GM12878 (cell line): ENCODE results near the gene MLXIP. TPM values are rescaled to one million over a fixed set of nuclear protein-coding genes. Genes with fewer than 3 reads are reported as not detected.

Experiments
- polyA plus RNA-seq, 11 experiments: library from polyadenylated mRNA; depleted of rRNA in 4 of 11; unstranded in 6 of 11; stranded (reverse) in 5 of 11; fragments of >200 nt; fragmentation: Nextera tagmentation in 4 of 11; fragmentation: Illumina TruSeq in 1 of 11; extraction: Ambion mirVana in 4 of 11; extraction: Trizol in 1 of 11; gene quantifications; 1 replicate in 1 of 11; 2 replicates in 10 of 11; pipeline versions ENCODE4 v1.2.1 to v1.2.3, GENCODE V29; 2011 to 2016; ENCODE audit warnings: inconsistent platforms in 2 of 11, missing spikeins in 2 of 11, low read depth in 1 of 11
- total RNA-seq, 4 experiments: library from RNA; depleted of rRNA in 3 of 4; stranded (reverse); fragments of >200 nt in 3 of 4; fragmentation: Illumina TruSeq in 1 of 4; extraction: Trizol in 1 of 4; gene quantifications; 2 replicates each; pipeline versions ENCODE4 v1.2.1 to v1.2.3, GENCODE V29; 2013 to 2021

The MLXIP gene
- total and polyA plus RNA-seq, 10 of the 15 experiments (the other 5 are each of a cell fraction or from before 2014, with no cell fraction given): 1.1 to 23.7 (median 7.0) TPM

Other genes starting within 250 kb of the MLXIP start
Only the 7 nearest of the 9 such genes appear.
- gene CFAP251, start 160.2 kb upstream of the MLXIP start, total RNA-seq (2014; rRNA removed): 0.79 and 1.6 TPM in 2 replicates
- 0.37 and 0.72 TPM in 2 replicates for gene CFAP251, start 160.2 kb upstream of the MLXIP start, total RNA-seq (2014; rRNA removed; fragmentation: Illumina TruSeq; extraction: Trizol)
- 0.85 and 0.97 TPM in 2 replicates for gene CFAP251, start 160.2 kb upstream of the MLXIP start, total RNA-seq (2021)
- gene CFAP251, start 160.2 kb upstream of the MLXIP start, polyA plus RNA-seq (2011; rRNA removed): 0.10 and 0.23 TPM in 2 replicates
- 0.72 and 1.2 TPM in 2 replicates for gene CFAP251, start 160.2 kb upstream of the MLXIP start, polyA plus RNA-seq (2014; fragmentation: Illumina TruSeq; extraction: Trizol)
- gene CFAP251, start 160.2 kb upstream of the MLXIP start, polyA plus RNA-seq (2014; fragmentation: Nextera tagmentation; extraction: Ambion mirVana): under 1 TPM; 0.27 to 0.42 TPM
- gene CFAP251, start 160.2 kb upstream of the MLXIP start, polyA plus RNA-seq (2014; rRNA removed): 0.48 and 0.95 TPM in 2 replicates
- gene CFAP251, start 160.2 kb upstream of the MLXIP start, polyA plus RNA-seq (2016; fragmentation: Nextera tagmentation; extraction: Ambion mirVana): under 1 TPM; 0.11 to 0.57 TPM
- 12.4 and 14.1 TPM in 2 replicates for gene BCL7A, start 56.9 kb upstream of the MLXIP start, total RNA-seq (2014; rRNA removed)
- 8.8 and 9.6 TPM in 2 replicates for gene BCL7A, start 56.9 kb upstream of the MLXIP start, total RNA-seq (2014; rRNA removed; fragmentation: Illumina TruSeq; extraction: Trizol)
- gene BCL7A, start 56.9 kb upstream of the MLXIP start, total RNA-seq (2021): 13.8 and 17.2 TPM in 2 replicates
- 1.3 TPM in 2 replicates for gene BCL7A, start 56.9 kb upstream of the MLXIP start, polyA plus RNA-seq (2011; rRNA removed)
- gene BCL7A, start 56.9 kb upstream of the MLXIP start, polyA plus RNA-seq (2014; fragmentation: Illumina TruSeq; extraction: Trizol): 9.4 and 11.8 TPM in 2 replicates
- under 1 TPM; 0.37 to 0.69 TPM for gene BCL7A, start 56.9 kb upstream of the MLXIP start, polyA plus RNA-seq (2014; fragmentation: Nextera tagmentation; extraction: Ambion mirVana)
- 13.7 and 14.6 TPM in 2 replicates for gene BCL7A, start 56.9 kb upstream of the MLXIP start, polyA plus RNA-seq (2014; rRNA removed)
- 10 to 100 TPM; 11.6 to 11.9 TPM for gene BCL7A, start 56.9 kb upstream of the MLXIP start, polyA plus RNA-seq (2016; fragmentation: Nextera tagmentation; extraction: Ambion mirVana)
- gene IL31, start 95.5 kb downstream of the MLXIP start, total RNA-seq (2014; rRNA removed): not detected in 2 replicates
- not detected in 2 replicates for gene IL31, start 95.5 kb downstream of the MLXIP start, total RNA-seq (2014; rRNA removed; fragmentation: Illumina TruSeq; extraction: Trizol)
- not detected in 2 replicates for gene IL31, start 95.5 kb downstream of the MLXIP start, total RNA-seq (2021)
- gene IL31, start 95.5 kb downstream of the MLXIP start, polyA plus RNA-seq (2011; rRNA removed): not detected in 2 replicates
- gene IL31, start 95.5 kb downstream of the MLXIP start, polyA plus RNA-seq (2014; fragmentation: Illumina TruSeq; extraction: Trizol): not detected in 2 replicates
- not detected for gene IL31, start 95.5 kb downstream of the MLXIP start, polyA plus RNA-seq (2014; fragmentation: Nextera tagmentation; extraction: Ambion mirVana)
- not detected in 2 replicates for gene IL31, start 95.5 kb downstream of the MLXIP start, polyA plus RNA-seq (2014; rRNA removed)
- gene IL31, start 95.5 kb downstream of the MLXIP start, polyA plus RNA-seq (2016; fragmentation: Nextera tagmentation; extraction: Ambion mirVana): not detected
- 0.27 TPM in 1 of 2 replicates, not detected in the other for gene LRRC43, start 104.4 kb downstream of the MLXIP start, total RNA-seq (2014; rRNA removed)
- gene LRRC43, start 104.4 kb downstream of the MLXIP start, total RNA-seq (2014; rRNA removed; fragmentation: Illumina TruSeq; extraction: Trizol): not detected in 2 replicates
- gene LRRC43, start 104.4 kb downstream of the MLXIP start, total RNA-seq (2021): 0.16 and 0.23 TPM in 2 replicates
- gene LRRC43, start 104.4 kb downstream of the MLXIP start, polyA plus RNA-seq (2011; rRNA removed): not detected in 2 replicates
- 0.52 TPM in 1 of 2 replicates, not detected in the other for gene LRRC43, start 104.4 kb downstream of the MLXIP start, polyA plus RNA-seq (2014; fragmentation: Illumina TruSeq; extraction: Trizol)
- not detected for gene LRRC43, start 104.4 kb downstream of the MLXIP start, polyA plus RNA-seq (2014; fragmentation: Nextera tagmentation; extraction: Ambion mirVana)
- gene LRRC43, start 104.4 kb downstream of the MLXIP start, polyA plus RNA-seq (2014; rRNA removed): 0.33 TPM in 1 of 2 replicates, not detected in the other
- not detected for gene LRRC43, start 104.4 kb downstream of the MLXIP start, polyA plus RNA-seq (2016; fragmentation: Nextera tagmentation; extraction: Ambion mirVana)
- not detected in 2 replicates for gene B3GNT4, start 125.0 kb downstream of the MLXIP start, total RNA-seq (2014; rRNA removed)
- not detected in 2 replicates for gene B3GNT4, start 125.0 kb downstream of the MLXIP start, total RNA-seq (2014; rRNA removed; fragmentation: Illumina TruSeq; extraction: Trizol)
- not detected in 2 replicates for gene B3GNT4, start 125.0 kb downstream of the MLXIP start, total RNA-seq (2021)
- gene B3GNT4, start 125.0 kb downstream of the MLXIP start, polyA plus RNA-seq (2011; rRNA removed): not detected in 2 replicates
- gene B3GNT4, start 125.0 kb downstream of the MLXIP start, polyA plus RNA-seq (2014; fragmentation: Illumina TruSeq; extraction: Trizol): not detected in 2 replicates
- gene B3GNT4, start 125.0 kb downstream of the MLXIP start, polyA plus RNA-seq (2014; fragmentation: Nextera tagmentation; extraction: Ambion mirVana): under 1 TPM in 1 of 2 experiments, not detected in 1; 0.04 TPM
- gene B3GNT4, start 125.0 kb downstream of the MLXIP start, polyA plus RNA-seq (2014; rRNA removed): not detected in 2 replicates
- gene B3GNT4, start 125.0 kb downstream of the MLXIP start, polyA plus RNA-seq (2016; fragmentation: Nextera tagmentation; extraction: Ambion mirVana): under 1 TPM; 0.88 to 0.95 TPM
- 46.6 and 56.9 TPM in 2 replicates for gene DIABLO, start 147.3 kb downstream of the MLXIP start, total RNA-seq (2014; rRNA removed)
- 47.1 and 47.4 TPM in 2 replicates for gene DIABLO, start 147.3 kb downstream of the MLXIP start, total RNA-seq (2014; rRNA removed; fragmentation: Illumina TruSeq; extraction: Trizol)
- gene DIABLO, start 147.3 kb downstream of the MLXIP start, total RNA-seq (2021): 41.2 and 43.5 TPM in 2 replicates
- gene DIABLO, start 147.3 kb downstream of the MLXIP start, polyA plus RNA-seq (2011; rRNA removed): 45.9 and 55.7 TPM in 2 replicates
- 46.8 and 50.3 TPM in 2 replicates for gene DIABLO, start 147.3 kb downstream of the MLXIP start, polyA plus RNA-seq (2014; fragmentation: Illumina TruSeq; extraction: Trizol)
- 10 to 100 TPM; 18.3 to 21.1 TPM for gene DIABLO, start 147.3 kb downstream of the MLXIP start, polyA plus RNA-seq (2014; fragmentation: Nextera tagmentation; extraction: Ambion mirVana)
- gene DIABLO, start 147.3 kb downstream of the MLXIP start, polyA plus RNA-seq (2014; rRNA removed): 40.8 and 43.9 TPM in 2 replicates
- gene DIABLO, start 147.3 kb downstream of the MLXIP start, polyA plus RNA-seq (2016; fragmentation: Nextera tagmentation; extraction: Ambion mirVana): 10 to 100 TPM; 67.0 to 69.9 TPM
- 21.1 and 22.8 TPM in 2 replicates for gene VPS33A, start 187.7 kb downstream of the MLXIP start, total RNA-seq (2014; rRNA removed)
- 16.2 and 21.1 TPM in 2 replicates for gene VPS33A, start 187.7 kb downstream of the MLXIP start, total RNA-seq (2014; rRNA removed; fragmentation: Illumina TruSeq; extraction: Trizol)
- gene VPS33A, start 187.7 kb downstream of the MLXIP start, total RNA-seq (2021): 22.1 and 22.4 TPM in 2 replicates
- gene VPS33A, start 187.7 kb downstream of the MLXIP start, polyA plus RNA-seq (2011; rRNA removed): 18.7 and 20.0 TPM in 2 replicates
- 21.0 and 24.9 TPM in 2 replicates for gene VPS33A, start 187.7 kb downstream of the MLXIP start, polyA plus RNA-seq (2014; fragmentation: Illumina TruSeq; extraction: Trizol)
- gene VPS33A, start 187.7 kb downstream of the MLXIP start, polyA plus RNA-seq (2014; fragmentation: Nextera tagmentation; extraction: Ambion mirVana): 1 to 10 TPM; 7.7 to 8.7 TPM
- gene VPS33A, start 187.7 kb downstream of the MLXIP start, polyA plus RNA-seq (2014; rRNA removed): 19.4 and 20.4 TPM in 2 replicates
- gene VPS33A, start 187.7 kb downstream of the MLXIP start, polyA plus RNA-seq (2016; fragmentation: Nextera tagmentation; extraction: Ambion mirVana): 10 to 100 TPM; 32.1 to 33.6 TPM